ENCODE measurements around the gene ANKRD42. TPM values are rescaled to one million over a fixed set of nuclear protein-coding genes. Genes with fewer than 3 reads are reported as not detected.
A peak's percentile ranks its signal among the peaks of the same experiment; 100 is the strongest.

The ANKRD42 gene
- polyA plus RNA-seq, 1 of the 3 experiments (the other 2 are of a cell fraction) = 13.3 TPM

GRCh38 chr11:83194281-83195142 lies 1.0 kb downstream of the ANKRD42 start:
- ChIA-PET POLR2A (interaction anchor here (0.7 to 0.9 kb wide), 2 partner anchors 30 to 91 kb away, joined by 3 to 5 read pairs; no protein-coding TSS in a partner anchor), CTCF (interaction anchor here (1.1 to 1.6 kb wide), 4 partner anchors 20 to 626 kb away, joined by 3 to 7 read pairs (median 3); no protein-coding TSS in a partner anchor)
- 3% methylated on average over 34 of the region's 35 CpGs for WGBS (ENCODE audit: low lambda C conversion rate)
- Histone ChIP-seq H3K27me3 (ENCODE audit: insufficient read depth) (no peaks in the 10 kb centered on the region), H3K36me3 (replicated peaks in 1 of 2; ENCODE audit: control insufficient read depth in 1 of 2, insufficient read depth in 2 of 2, low read length in 1 of 2) (peaks cover 35 to 39% of the 10 kb centered on the region in 2 experiments), H3K4me1 (ENCODE audit: control insufficient read depth in 1 of 2, insufficient read depth in 2 of 2, low read depth in 1 of 2, low read length in 1 of 2) (peaks cover 16 to 18% of the 10 kb centered on the region in 2 experiments; a peak in 3 of 4 replicates), H3K9me3 (no peaks in the 10 kb centered on the region), H3K79me2 (ENCODE audit: insufficient read depth) (peaks cover 58% of the 10 kb centered on the region), H3K27ac (ENCODE audit: low read depth in 2 of 2, low read length in 1 of 2) (peak overlapping the region; percentile 43 to 84), H3K9ac (peak overlapping the region; percentile 98), H3K4me2 (peak overlapping the region; percentile 92), H3K4me3 (ENCODE audit: low read depth in 2 of 2, low read length in 1 of 2) (peak overlapping the region; percentile 96 to 99), H3F3A (replicated peaks; ENCODE audit: insufficient read depth) (peaks cover 23% of the 10 kb centered on the region), H2AFZ (ENCODE audit: low read depth) (peak overlapping the region; percentile 91), H3K9me2 (0 out of 2 replicates have a peak, but pooled peaks cover 2% of the 10 kb centered on the region), H4K20me1 (ENCODE audit: insufficient read depth) (no peaks in the 10 kb centered on the region)
- TF ChIP-seq MAX (IDR thresholded peaks at IDR 0.05; ENCODE audit: low read depth) (peak; percentile 31; the same call in 1 of the 2 replicates), RAD21 (IDR thresholded peaks at IDR 0.05; ENCODE audit: low read length) (no peak), GABPA (IDR thresholded peaks at IDR 0.05; ENCODE audit: low read depth) (peak; percentile 48)
- peak; percentile 52 for DNase-seq

GRCh38 chr11:83195143-83195466 lies 1.6 kb downstream of the ANKRD42 start:
- no peaks in the 10 kb centered on the region for H4K20me1 ChIP-seq (ENCODE audit: insufficient read depth)

More at GRCh38 chr11:83195143-83195466, 1.6 kb downstream of the ANKRD42 start:
- Histone ChIP-seq H3K27ac (ENCODE audit: low read depth in 2 of 2, low read length in 1 of 2) (peak overlapping the region in 1 of 2 experiments; percentile 84; a peak in 2 of 4 replicates), H3K9ac (peak overlapping the region; percentile 98), H2AFZ (ENCODE audit: low read depth) (peak overlapping the region; percentile 91), H3F3A (replicated peaks; ENCODE audit: insufficient read depth) (peaks cover 23% of the 10 kb centered on the region), H3K4me3 (ENCODE audit: low read depth in 2 of 2, low read length in 1 of 2) (peak overlapping the region; percentile 96 to 99), H3K9me2 (0 out of 2 replicates have a peak, but pooled peaks cover 2% of the 10 kb centered on the region), H3K36me3 (replicated peaks in 1 of 2; ENCODE audit: control insufficient read depth in 1 of 2, insufficient read depth in 2 of 2, low read length in 1 of 2) (peaks cover 33 to 39% of the 10 kb centered on the region in 2 experiments), H3K9me3 (no peaks in the 10 kb centered on the region), H3K4me2 (peak overlapping the region; percentile 92), H3K27me3 (ENCODE audit: insufficient read depth) (no peaks in the 10 kb centered on the region), H3K79me2 (ENCODE audit: insufficient read depth) (peaks cover 58% of the 10 kb centered on the region), H3K4me1 (ENCODE audit: control insufficient read depth in 1 of 2, insufficient read depth in 2 of 2, low read depth in 1 of 2, low read length in 1 of 2) (peaks cover 16 to 18% of the 10 kb centered on the region in 2 experiments; a peak in 3 of 4 replicates)
- no peak for TF ChIP-seq RAD21 (IDR thresholded peaks at IDR 0.05; ENCODE audit: low read length)
- TF ChIP-seq ELF1 (IDR thresholded peaks at IDR 0.05) = no peak
- TF ChIP-seq YY1 (IDR thresholded peaks at IDR 0.05; ENCODE audit: low read depth) = no peak
- TF ChIP-seq USF1 (IDR thresholded peaks at IDR 0.05; ENCODE audit: borderline replicate concordance, low read depth) = no peak
- TF ChIP-seq FOSL2 (IDR thresholded peaks at IDR 0.05; ENCODE audit: borderline replicate concordance, low read depth) = no peak
- TF ChIP-seq TEAD4 (IDR thresholded peaks at IDR 0.05; ENCODE audit: borderline replicate concordance, insufficient read depth) = no peak
- TF ChIP-seq MXI1 (IDR thresholded peaks at IDR 0.05; ENCODE audit: low read depth, low read length) = no peak
- WGBS (ENCODE audit: low lambda C conversion rate) = 51% methylated on average over 4 of the region's 4 CpGs
- DNase-seq = peak; percentile 26
- ChIA-PET POLR2A (interaction anchor here (0.7 to 0.9 kb wide), 2 partner anchors 31 to 91 kb away, joined by 3 to 5 read pairs; no protein-coding TSS in a partner anchor), CTCF (interaction anchor here (1.1 to 1.6 kb wide), 3 partner anchors 21 to 625 kb away, joined by 3 read pairs; no protein-coding TSS in a partner anchor)
